Fibroblast of the aortic adventitia (primary cell): ENCODE measurements around the gene OLR1. TPM values are rescaled to one million over a fixed set of nuclear protein-coding genes. Genes with fewer than 3 reads are reported as not detected.

ENCODE experiments used
- DNase-seq: peaks from one replicate; pipeline ENCODE4 v3.0.0-alpha.2; 2010; ENCODE audit warnings: low read depth
- H3K4me3 ChIP-seq: 2 replicates; pipeline ENCODE4 v1.5.1; 2011; ENCODE audit warnings: low read depth, mild to moderate bottlenecking, control low read depth, low read length, moderate library complexity
- CTCF ChIP-seq: IDR thresholded peaks from 2 replicates; pipeline ENCODE4 v1.5.1; 2011; ENCODE audit warnings: mild to moderate bottlenecking, low read length, control low read depth, inconsistent platforms; ENCODE audit not compliant: insufficient read depth
- total RNA-seq: library from RNA; depleted of rRNA; stranded (reverse); fragments of >200 nt; gene quantifications from 2 replicates; pipeline ENCODE4 v1.2.3, GENCODE V29; 2012; ENCODE audit warnings: low replicate concordance

OLR1 gene
- total RNA-seq, 1 donor: not detected

- TF ChIP-seq CTCF: no peak
- no peak overlapping the region for H3K4me3 ChIP-seq
- no peak for DNase-seq
These were observed 6.5 kb downstream of the OLR1 start for GRCh38 chr12:10165421-10165820.

GRCh38 chr12:10163084-10163483, 8.8 kb downstream of the OLR1 start:
- no peak for TF ChIP-seq CTCF

GRCh38 chr12:10160617-10161385, 11.1 kb downstream of the OLR1 start:
- no peak for TF ChIP-seq CTCF
- no peak for DNase-seq
- H3K4me3 ChIP-seq: no peak overlapping the region

More at GRCh38 chr12:10163084-10163483, 8.8 kb downstream of the OLR1 start:
- H3K4me3 ChIP-seq: no peak overlapping the region
- DNase-seq: no peak

GRCh38 chr12:10159280-10159679, 12.7 kb downstream of the OLR1 start:
- no peak for DNase-seq
- no peak for TF ChIP-seq CTCF
- H3K4me3 ChIP-seq: no peak overlapping the region

- no peak for DNase-seq
- H3K4me3 ChIP-seq: no peak overlapping the region
- no peak for TF ChIP-seq CTCF
These were observed 13.5 kb downstream of the OLR1 start for GRCh38 chr12:10158406-10158805.

- TF ChIP-seq CTCF: no peak
- DNase-seq: no peak
- no peak overlapping the region for H3K4me3 ChIP-seq
These were observed 16.0 kb downstream of the OLR1 start for GRCh38 chr12:10155966-10156365.

GRCh38 chr12:10154145-10154496, 17.8 kb downstream of the OLR1 start:
- no peak for TF ChIP-seq CTCF
- DNase-seq: no peak
- H3K4me3 ChIP-seq: no peak overlapping the region
